PFSK-1 (cell line): ENCODE results near the gene ARHGAP15.

ENCODE experiments used
- FOXP2 ChIP-seq: optimal IDR thresholded peaks from 2 replicates; pipeline ENCODE3; 2011; ENCODE audit warnings: borderline replicate concordance, control low read depth, inconsistent platforms; ENCODE audit not compliant: insufficient read depth; ENCODE audit errors: extremely low read length, extremely low read depth
- POLR2AphosphoS5 ChIP-seq: IDR thresholded peaks from 2 replicates; pipeline ENCODE4 v1.6.1; 2012; ENCODE audit warnings: low read depth, mild to moderate bottlenecking, control low read depth, low read length, moderate library complexity
- SIN3A ChIP-seq: IDR thresholded peaks from 2 replicates; pipeline ENCODE4 v1.6.1; 2012; ENCODE audit warnings: mild to moderate bottlenecking, low read length, moderate library complexity, borderline replicate concordance; ENCODE audit not compliant: insufficient read depth
- TAF1 ChIP-seq: IDR thresholded peaks from 2 replicates; pipeline ENCODE4 v1.6.1; 2012; ENCODE audit warnings: low read length, control low read depth, borderline replicate concordance; ENCODE audit not compliant: insufficient read depth
- TF ChIP-seq, protein P1 (sequence below), 2 experiments: IDR thresholded peaks; 2 replicates each; pipeline versions ENCODE4 v1.6.1 to v1.8.0; 2011 to 2012; ENCODE audit warnings: low read depth in 2 of 2, low read length in 2 of 2, control low read depth in 1 of 2, inconsistent platforms in 1 of 2, mild to moderate bottlenecking in 1 of 2, moderate library complexity in 1 of 2; ENCODE audit not compliant: insufficient read depth in 1 of 2

The ARHGAP15 gene

GRCh38 chr2:143551971-143552650, 422.9 kb downstream of the ARHGAP15 start:
- TF ChIP-seq SIN3A: no peak
- no peak for TF ChIP-seq POLR2AphosphoS5
- TF ChIP-seq, protein P1, sequence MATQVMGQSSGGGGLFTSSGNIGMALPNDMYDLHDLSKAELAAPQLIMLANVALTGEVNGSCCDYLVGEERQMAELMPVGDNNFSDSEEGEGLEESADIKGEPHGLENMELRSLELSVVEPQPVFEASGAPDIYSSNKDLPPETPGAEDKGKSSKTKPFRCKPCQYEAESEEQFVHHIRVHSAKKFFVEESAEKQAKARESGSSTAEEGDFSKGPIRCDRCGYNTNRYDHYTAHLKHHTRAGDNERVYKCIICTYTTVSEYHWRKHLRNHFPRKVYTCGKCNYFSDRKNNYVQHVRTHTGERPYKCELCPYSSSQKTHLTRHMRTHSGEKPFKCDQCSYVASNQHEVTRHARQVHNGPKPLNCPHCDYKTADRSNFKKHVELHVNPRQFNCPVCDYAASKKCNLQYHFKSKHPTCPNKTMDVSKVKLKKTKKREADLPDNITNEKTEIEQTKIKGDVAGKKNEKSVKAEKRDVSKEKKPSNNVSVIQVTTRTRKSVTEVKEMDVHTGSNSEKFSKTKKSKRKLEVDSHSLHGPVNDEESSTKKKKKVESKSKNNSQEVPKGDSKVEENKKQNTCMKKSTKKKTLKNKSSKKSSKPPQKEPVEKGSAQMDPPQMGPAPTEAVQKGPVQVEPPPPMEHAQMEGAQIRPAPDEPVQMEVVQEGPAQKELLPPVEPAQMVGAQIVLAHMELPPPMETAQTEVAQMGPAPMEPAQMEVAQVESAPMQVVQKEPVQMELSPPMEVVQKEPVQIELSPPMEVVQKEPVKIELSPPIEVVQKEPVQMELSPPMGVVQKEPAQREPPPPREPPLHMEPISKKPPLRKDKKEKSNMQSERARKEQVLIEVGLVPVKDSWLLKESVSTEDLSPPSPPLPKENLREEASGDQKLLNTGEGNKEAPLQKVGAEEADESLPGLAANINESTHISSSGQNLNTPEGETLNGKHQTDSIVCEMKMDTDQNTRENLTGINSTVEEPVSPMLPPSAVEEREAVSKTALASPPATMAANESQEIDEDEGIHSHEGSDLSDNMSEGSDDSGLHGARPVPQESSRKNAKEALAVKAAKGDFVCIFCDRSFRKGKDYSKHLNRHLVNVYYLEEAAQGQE (IDR thresholded peaks at IDR 0.05; ENCODE audit: insufficient read depth in 1 of 2, low read depth in 2 of 2, low read length in 2 of 2): no peak

DNA sequence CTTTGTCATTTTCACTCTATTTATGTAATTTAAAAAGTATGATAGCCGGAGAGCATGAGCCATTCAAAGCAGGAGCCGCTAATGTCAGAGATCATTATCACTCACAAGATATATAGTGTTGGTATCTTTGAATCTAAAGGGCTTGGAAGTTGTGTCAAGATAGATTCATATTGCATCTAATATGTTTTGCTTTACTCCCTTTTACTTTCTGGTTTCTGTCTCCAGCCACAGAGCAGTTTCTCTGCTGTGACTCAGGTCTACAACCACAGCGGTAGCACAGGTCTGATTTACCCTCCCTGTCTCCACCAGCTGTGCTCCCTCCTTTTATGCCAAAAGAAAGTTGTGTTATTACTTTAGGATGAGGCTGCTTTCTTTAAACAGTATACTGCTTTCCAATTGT, 424.0 kb downstream of the ARHGAP15 start:
- no peak for TF ChIP-seq FOXP2
- TF ChIP-seq, protein P1 (IDR thresholded peaks at IDR 0.05; ENCODE audit: insufficient read depth in 1 of 2, low read depth in 2 of 2, low read length in 2 of 2): no peak
- no peak for TF ChIP-seq POLR2AphosphoS5
- no peak for TF ChIP-seq SIN3A
- TF ChIP-seq TAF1: no peak

- TF ChIP-seq TAF1 (no peak), POLR2AphosphoS5 (no peak), FOXP2 (no peak), SIN3A (no peak)
- TF ChIP-seq, protein P1 (IDR thresholded peaks at IDR 0.05; ENCODE audit: insufficient read depth in 1 of 2, low read depth in 2 of 2, low read length in 2 of 2): no peak
Measured at GRCh38 chr2:143558665-143559064, 429.4 kb downstream of the ARHGAP15 start.

- TF ChIP-seq, protein P1 (IDR thresholded peaks at IDR 0.05; ENCODE audit: insufficient read depth in 1 of 2, low read depth in 2 of 2, low read length in 2 of 2): no peak
- TF ChIP-seq FOXP2 (no peak), POLR2AphosphoS5 (no peak), SIN3A (no peak), TAF1 (no peak)
Measured at GRCh38 chr2:143559147-143559546, 429.9 kb downstream of the ARHGAP15 start.

DNA sequence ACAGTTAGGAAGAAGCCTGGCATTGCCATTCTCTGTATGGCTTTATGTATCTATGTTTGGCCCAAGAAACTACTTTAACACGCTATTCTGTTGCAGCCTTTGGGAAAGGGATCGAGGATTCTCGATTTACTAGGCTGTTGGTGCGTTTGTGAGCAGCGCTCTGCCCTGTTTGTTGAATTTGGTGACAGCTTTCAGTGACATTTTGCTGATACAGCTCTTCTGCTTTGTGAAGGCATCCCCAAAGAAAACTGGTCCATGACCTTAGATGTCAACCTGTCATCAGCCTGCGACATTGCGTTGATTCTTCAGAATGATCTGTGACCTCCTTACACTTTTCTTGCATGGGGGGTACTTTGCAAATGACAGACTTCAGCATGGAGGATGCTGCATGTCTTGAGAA, 431.5 kb downstream of the ARHGAP15 start:
- TF ChIP-seq, protein P1 (IDR thresholded peaks at IDR 0.05; ENCODE audit: insufficient read depth in 1 of 2, low read depth in 2 of 2, low read length in 2 of 2): no peak
- no peak for TF ChIP-seq FOXP2
- no peak for TF ChIP-seq POLR2AphosphoS5
- TF ChIP-seq SIN3A: no peak
- no peak for TF ChIP-seq TAF1
